T-helper 9 cell (primary cell): Measurements from ENCODE around the gene TRPM4.
A peak's percentile ranks its signal among the peaks of the same experiment; 100 is the strongest.
"Not testable (repeated sequence)": the region's sequence is repeated elsewhere in the genome, so short reads cannot be mapped to it uniquely, and the experiment has no call there.

Source experiments
- DNase-seq: peaks from one replicate; pipeline ENCODE4 v3.0.0-alpha.2; 2020

TRPM4 gene

GRCh38 chr19:49151267-49152118, 6.1 kb upstream of the TRPM4 start:
- peak; percentile 38 for DNase-seq

- no peak for DNase-seq
Measured at GRCh38 chr19:49152119-49152550, 5.5 kb upstream of the TRPM4 start.

GRCh38 chr19:49153167-49153809, 4.3 kb upstream of the TRPM4 start:
- no peak for DNase-seq

GRCh38 chr19:49154279-49154678, 3.3 kb upstream of the TRPM4 start:
- DNase-seq = no peak

- DNase-seq = no peak
Measured at GRCh38 chr19:49155005-49155819, 2.4 kb upstream of the TRPM4 start, which contains the start of gene HRC. Gene HRC (minus strand): TSS chr19:49155396. CDS start chr19:49155237, 159 bp downstream.

- DNase-seq = no peak
Measured at GRCh38 chr19:49155820-49156346, 1.7 kb upstream of the TRPM4 start.

GRCh38 chr19:49160450-49161189, 3.0 kb downstream of the TRPM4 start:
- no peak for DNase-seq

GRCh38 chr19:49161987-49162386, 4.4 kb downstream of the TRPM4 start:
- no peak for DNase-seq

GRCh38 chr19:49165111-49165750, 7.6 kb downstream of the TRPM4 start:
- no peak for DNase-seq

- DNase-seq = no peak
Measured at GRCh38 chr19:49165865-49166301, 8.3 kb downstream of the TRPM4 start.

GRCh38 chr19:49167857-49168409, 10.3 kb downstream of the TRPM4 start:
- no peak for DNase-seq

GRCh38 chr19:49168421-49168820, 10.8 kb downstream of the TRPM4 start:
- no peak for DNase-seq

GRCh38 chr19:49173198-49173597, 15.6 kb downstream of the TRPM4 start:
- no peak for DNase-seq

GRCh38 chr19:49180659-49181058, 23.1 kb downstream of the TRPM4 start:
- no peak for DNase-seq

- not testable (repeated sequence) for DNase-seq
Measured at GRCh38 chr19:49182010-49182847, 24.6 kb downstream of the TRPM4 start.

- no peak for DNase-seq
Measured at GRCh38 chr19:49182848-49183375, 25.3 kb downstream of the TRPM4 start.

GRCh38 chr19:49186108-49186507, 28.5 kb downstream of the TRPM4 start:
- no peak for DNase-seq

GRCh38 chr19:49188626-49189200, 31.1 kb downstream of the TRPM4 start:
- no peak for DNase-seq

- DNase-seq = no peak
Measured at GRCh38 chr19:49189259-49189658, 31.7 kb downstream of the TRPM4 start.

GRCh38 chr19:49190781-49191180, 33.2 kb downstream of the TRPM4 start:
- DNase-seq = no peak
